Activated naive CD8-positive, alpha-beta T cell treated with anti-CD3 and anti-CD28 coated beads, Interleukin-2, amount 50 U/mL, for 24 hours (primary cell): ENCODE measurements around the gene IGF1R.

Source experiments
- ATAC-seq: fragments of 150-1000 bp; cut with Tn5 transposase; one replicate; pipeline ENCODE4 v1.10.0; 2021
- DNase-seq: peaks from one replicate; pipeline ENCODE4 v3.0.0; 2021
- H3K27ac Mint-ChIP-seq: one replicate; pipeline ENCODE4 v1.8.0; 2021; ENCODE audit warnings: mild to moderate bottlenecking, mixed read lengths
- H3K27me3 Mint-ChIP-seq: one replicate; pipeline ENCODE4 v1.8.0; 2021; ENCODE audit warnings: mixed read lengths
- H3K36me3 Mint-ChIP-seq: one replicate; pipeline ENCODE4 v1.8.0; 2021; ENCODE audit warnings: low read depth, mixed read lengths
- H3K4me1 Mint-ChIP-seq: one replicate; pipeline ENCODE4 v1.8.0; 2021; ENCODE audit warnings: mixed read lengths
- H3K4me3 Mint-ChIP-seq: one replicate; pipeline ENCODE4 v1.8.0; 2021; ENCODE audit warnings: mild to moderate bottlenecking, moderate library complexity, mixed read lengths
- H3K9me3 Mint-ChIP-seq: one replicate; pipeline ENCODE4 v1.8.0; 2021; ENCODE audit warnings: mixed read lengths

IGF1R gene

DNA sequence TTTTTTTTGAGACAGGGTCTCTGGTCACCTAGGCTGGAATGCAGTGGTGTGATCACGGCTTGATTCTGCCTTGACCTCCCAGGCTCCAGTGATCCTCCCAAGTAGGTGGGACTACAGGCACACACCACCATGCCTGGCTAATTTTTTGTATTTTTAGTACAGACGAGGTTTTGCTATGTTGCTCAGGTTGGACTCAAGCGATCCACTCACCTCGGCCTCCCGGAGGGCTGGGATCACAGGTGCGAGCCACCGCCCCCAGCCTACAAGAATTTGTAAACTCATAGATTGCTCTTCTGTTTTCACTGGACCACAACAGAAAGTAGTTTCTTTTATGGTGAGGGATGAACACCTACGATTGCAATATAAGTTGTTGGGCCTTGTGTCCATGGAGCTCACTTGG, 7.4 kb downstream of the IGF1R start:
- Mint-ChIP-seq H3K27me3 (peaks cover 24% of the 10 kb centered on the region), H3K4me1 (peaks cover 39% of the 10 kb centered on the region)
- DNase-seq = no peak

DNA sequence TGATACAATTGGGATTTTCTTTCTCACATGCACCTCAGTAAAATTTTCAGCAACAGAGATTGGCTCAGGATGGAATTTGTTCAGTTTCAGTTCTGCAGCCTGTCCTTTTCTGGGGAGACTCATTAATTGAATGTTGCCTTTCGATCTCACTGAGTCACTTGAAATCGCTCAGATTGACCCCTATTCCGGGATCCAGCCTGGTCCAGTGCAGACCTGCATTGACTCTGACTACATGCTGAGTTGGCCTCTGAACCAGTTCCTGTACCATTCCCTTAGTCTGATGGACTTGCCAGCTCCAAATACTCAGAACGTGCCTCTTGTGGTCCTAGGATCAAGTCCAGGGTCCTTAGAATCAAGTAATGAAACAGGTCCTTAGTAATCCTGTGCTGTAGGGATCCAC, 9.4 kb downstream of the IGF1R start:
- no peaks in the 10 kb centered on the region for H3K9me3 Mint-ChIP-seq
- peaks cover 8% of the 10 kb centered on the region for H3K27me3 Mint-ChIP-seq

More for the DNA sequence above, 7.4 kb downstream of the IGF1R start:
- Mint-ChIP-seq H3K4me3 (no peak overlapping the region), H3K9me3 (no peaks in the 10 kb centered on the region), H3K27ac (no peak overlapping the region), H3K36me3 (peaks cover 3% of the 10 kb centered on the region)
- ATAC-seq = no peak

DNA sequence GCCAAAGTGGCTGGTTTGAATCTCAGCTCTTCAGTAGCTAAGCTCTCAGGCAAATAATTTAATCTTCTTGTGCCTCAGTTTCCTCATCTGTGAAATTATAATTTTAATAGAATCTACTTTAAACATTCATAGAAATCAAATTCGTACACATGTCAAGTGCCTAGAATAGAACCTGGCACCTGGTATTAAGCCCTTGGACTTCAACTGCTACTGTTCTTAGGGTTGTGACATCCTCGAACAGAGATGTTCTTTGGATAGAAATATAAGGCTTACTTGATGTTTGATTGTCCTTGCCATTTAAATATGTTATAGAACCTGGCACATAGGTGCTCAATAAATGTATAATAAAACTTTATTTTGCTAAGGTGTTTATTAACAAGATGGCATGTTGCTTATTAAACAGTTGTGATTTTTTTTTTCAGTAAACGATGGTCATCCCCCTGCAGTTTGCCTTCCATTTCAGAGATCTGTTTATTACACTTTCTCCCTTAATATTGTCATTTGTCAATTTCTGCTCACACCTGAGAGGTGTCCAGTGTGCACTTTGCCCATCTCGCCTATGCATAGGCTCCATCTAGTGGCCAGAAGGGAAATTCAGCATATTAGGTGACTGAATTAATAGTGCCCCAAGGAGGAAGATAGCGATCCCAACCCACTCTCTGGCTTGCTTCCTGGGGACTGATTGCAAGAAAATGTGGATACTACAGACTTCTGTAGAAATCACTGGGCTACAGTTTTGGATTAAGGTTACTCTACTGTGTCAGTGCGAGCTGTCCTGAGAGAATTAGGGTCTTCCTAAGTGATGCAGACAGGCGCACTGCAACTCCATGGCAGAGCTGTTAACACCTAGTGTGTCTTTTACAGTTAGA, 10.7 kb downstream of the IGF1R start:
- DNase-seq (peak; percentile 27), ATAC-seq (peak; percentile 65)
- Mint-ChIP-seq H3K4me1 (peaks cover 18% of the 10 kb centered on the region), H3K27ac (no peak overlapping the region), H3K36me3 (no peaks in the 10 kb centered on the region), H3K27me3 (peaks cover 3% of the 10 kb centered on the region), H3K9me3 (no peaks in the 10 kb centered on the region), H3K4me3 (no peak overlapping the region)

More for the DNA sequence above, 9.4 kb downstream of the IGF1R start:
- no peak for ATAC-seq
- no peak overlapping the region for H3K27ac Mint-ChIP-seq
- no peak overlapping the region for H3K4me3 Mint-ChIP-seq
- H3K36me3 Mint-ChIP-seq = no peaks in the 10 kb centered on the region
- no peak for DNase-seq
- peaks cover 22% of the 10 kb centered on the region for H3K4me1 Mint-ChIP-seq

DNA sequence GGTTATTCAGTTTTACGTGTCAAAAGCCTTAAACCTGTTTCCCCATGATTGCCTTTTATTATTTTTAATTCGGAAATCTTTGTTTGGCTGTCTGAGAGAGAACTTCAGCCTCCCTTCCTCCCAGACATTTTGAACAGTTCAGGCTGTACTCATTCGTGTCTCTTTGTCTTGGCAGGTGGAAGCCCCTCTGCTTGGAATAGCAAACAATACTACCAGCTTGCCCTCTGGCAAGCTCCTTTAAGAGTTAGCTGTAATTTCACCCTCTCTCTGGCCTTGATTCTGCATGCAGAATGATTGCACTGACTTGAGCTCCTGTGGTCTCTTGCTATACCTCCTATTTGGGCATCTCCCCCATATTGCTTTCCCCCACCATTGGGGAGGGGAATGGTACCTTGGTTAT, 11.7 kb downstream of the IGF1R start:
- Mint-ChIP-seq H3K4me1 (peaks cover 18% of the 10 kb centered on the region), H3K36me3 (no peaks in the 10 kb centered on the region), H3K27me3 (peaks cover 3% of the 10 kb centered on the region), H3K27ac (no peak overlapping the region), H3K4me3 (no peak overlapping the region), H3K9me3 (no peaks in the 10 kb centered on the region)
- DNase-seq (no peak), ATAC-seq (no peak)

DNA sequence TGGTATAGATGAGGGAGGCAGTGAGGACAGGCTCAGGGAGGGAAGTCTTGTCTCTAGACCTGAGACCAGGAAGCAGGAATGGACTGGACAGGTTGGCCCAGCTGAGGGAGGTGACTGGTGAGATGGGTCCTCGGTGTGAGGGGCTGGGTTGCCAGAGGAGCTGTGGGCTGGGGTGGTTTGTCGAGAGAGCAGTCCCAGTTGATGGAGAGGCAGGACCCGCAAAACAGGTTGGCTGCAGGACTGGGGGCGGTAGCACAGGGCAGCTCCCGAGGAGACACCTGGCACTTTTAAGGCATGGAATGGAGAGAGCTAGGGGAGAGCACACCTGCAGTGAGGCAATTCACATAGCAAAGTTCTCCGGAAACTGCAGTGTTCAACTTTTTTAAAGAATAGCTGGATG, 14.7 kb downstream of the IGF1R start:
- H3K9me3 Mint-ChIP-seq = no peaks in the 10 kb centered on the region
- ATAC-seq (no peak), DNase-seq (no peak)
- H3K4me1 Mint-ChIP-seq = peaks cover 21% of the 10 kb centered on the region
- H3K4me3 Mint-ChIP-seq = no peak overlapping the region
- no peak overlapping the region for H3K27ac Mint-ChIP-seq
- H3K36me3 Mint-ChIP-seq = no peaks in the 10 kb centered on the region
- H3K27me3 Mint-ChIP-seq = peaks cover 2% of the 10 kb centered on the region

DNA sequence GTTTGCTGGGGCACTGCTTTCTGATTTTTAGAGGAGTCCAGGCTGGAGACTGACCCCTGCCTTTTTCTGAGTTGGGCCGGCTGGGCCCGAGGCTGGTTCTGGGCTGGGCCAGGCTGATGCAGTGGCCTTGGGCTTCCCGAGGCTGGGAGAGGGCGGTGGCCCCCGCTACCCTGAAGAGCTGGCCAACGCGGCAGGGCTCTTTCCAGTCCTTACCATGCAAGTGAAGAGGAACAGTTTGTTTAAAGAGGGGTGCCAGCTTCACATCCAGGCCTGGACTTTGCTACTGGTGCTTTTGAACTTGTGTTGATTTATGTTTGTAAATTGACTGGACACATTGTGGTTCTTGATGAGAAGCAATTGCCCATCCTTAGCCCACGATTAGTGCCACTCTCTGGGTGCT, 15.3 kb downstream of the IGF1R start:
- Mint-ChIP-seq H3K27me3 (peaks cover 2% of the 10 kb centered on the region), H3K36me3 (no peaks in the 10 kb centered on the region), H3K9me3 (no peaks in the 10 kb centered on the region), H3K4me1 (peaks cover 24% of the 10 kb centered on the region), H3K4me3 (no peak overlapping the region), H3K27ac (no peak overlapping the region)
- DNase-seq (no peak), ATAC-seq (no peak)

DNA sequence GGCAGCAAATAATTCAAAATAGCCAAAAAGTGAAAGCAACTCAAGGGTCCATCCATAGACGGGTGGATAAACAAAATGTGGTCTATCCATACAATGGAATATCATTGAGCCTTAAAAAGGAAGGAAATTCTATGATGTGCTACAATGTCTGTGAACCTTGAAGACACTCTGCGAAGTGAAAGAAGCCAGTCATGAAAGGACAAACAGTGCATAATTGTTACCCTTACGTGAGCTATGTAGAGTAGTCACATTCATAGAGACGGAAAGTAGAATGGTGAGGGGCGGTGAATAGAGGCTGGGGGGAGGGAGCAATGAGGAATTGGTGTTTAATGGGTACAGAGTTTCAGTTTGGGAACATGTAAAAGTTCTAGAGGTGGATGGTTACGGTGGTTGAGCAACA, 18.1 kb downstream of the IGF1R start:
- Mint-ChIP-seq H3K27ac (no peak overlapping the region), H3K4me3 (no peak overlapping the region), H3K4me1 (peaks cover 41% of the 10 kb centered on the region), H3K9me3 (no peaks in the 10 kb centered on the region), H3K27me3 (no peaks in the 10 kb centered on the region), H3K36me3 (no peaks in the 10 kb centered on the region)
- no peak for DNase-seq
- ATAC-seq = no peak

DNA sequence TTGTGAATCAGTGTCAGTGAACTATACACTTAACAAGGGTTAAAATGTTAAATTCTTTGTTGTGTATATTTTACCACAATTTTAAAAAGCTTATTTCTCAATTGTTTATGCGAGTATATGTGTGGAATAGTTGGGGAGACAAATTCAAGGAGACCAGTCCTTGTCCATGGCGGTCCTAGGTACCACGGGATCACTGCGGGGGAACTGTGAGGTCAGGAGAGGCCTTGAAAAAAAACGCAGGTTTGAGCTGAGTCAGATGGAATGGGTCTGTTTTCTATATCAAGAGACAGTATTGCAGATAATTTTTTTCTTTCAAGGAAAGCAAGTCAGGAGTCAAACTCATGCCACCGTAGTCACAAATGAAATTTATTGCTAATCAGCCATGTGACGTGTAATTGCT, 18.5 kb downstream of the IGF1R start:
- no peak for DNase-seq
- Mint-ChIP-seq H3K27ac (no peak overlapping the region), H3K4me3 (no peak overlapping the region), H3K4me1 (peaks cover 43% of the 10 kb centered on the region), H3K27me3 (no peaks in the 10 kb centered on the region), H3K9me3 (no peaks in the 10 kb centered on the region), H3K36me3 (no peaks in the 10 kb centered on the region)
- no peak for ATAC-seq

DNA sequence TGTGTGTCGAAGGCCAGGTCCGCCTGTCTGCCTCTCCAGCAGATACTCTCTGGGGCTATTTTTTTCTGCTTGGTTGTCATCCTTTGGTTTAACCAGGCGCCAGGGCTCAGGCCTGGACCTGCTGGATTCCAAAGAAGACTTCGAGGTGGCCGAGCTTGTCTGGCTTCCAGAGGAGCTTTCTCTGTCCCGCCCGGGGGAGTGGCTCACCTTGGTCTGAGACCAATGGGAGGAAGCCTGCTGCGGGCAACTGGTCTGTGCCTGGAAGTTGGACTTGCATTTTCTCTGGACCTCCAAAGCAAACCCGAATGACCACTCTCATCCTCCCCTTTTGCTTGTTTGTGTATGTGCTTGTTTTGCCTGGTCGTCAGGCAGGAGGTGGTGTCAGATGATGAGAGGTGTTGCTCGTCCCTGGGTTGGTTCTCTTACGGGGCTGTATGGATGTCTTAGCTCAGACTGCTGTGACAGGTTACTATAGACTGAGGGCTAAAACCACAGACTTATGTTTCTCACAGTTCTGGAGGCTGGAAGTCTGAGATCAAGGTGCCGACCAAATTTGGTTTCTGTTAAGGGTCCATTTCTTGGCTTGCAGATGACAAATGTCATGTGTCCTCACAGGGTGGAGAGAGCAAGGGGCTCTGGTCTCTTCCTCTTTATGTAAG, 19.3 kb downstream of the IGF1R start:
- DNase-seq = no peak
- no peaks in the 10 kb centered on the region for H3K27me3 Mint-ChIP-seq
- no peaks in the 10 kb centered on the region for H3K9me3 Mint-ChIP-seq
- H3K36me3 Mint-ChIP-seq = no peaks in the 10 kb centered on the region
- no peak for ATAC-seq
- no peak overlapping the region for H3K4me3 Mint-ChIP-seq
- no peak overlapping the region for H3K27ac Mint-ChIP-seq
- peaks cover 42% of the 10 kb centered on the region for H3K4me1 Mint-ChIP-seq

DNA sequence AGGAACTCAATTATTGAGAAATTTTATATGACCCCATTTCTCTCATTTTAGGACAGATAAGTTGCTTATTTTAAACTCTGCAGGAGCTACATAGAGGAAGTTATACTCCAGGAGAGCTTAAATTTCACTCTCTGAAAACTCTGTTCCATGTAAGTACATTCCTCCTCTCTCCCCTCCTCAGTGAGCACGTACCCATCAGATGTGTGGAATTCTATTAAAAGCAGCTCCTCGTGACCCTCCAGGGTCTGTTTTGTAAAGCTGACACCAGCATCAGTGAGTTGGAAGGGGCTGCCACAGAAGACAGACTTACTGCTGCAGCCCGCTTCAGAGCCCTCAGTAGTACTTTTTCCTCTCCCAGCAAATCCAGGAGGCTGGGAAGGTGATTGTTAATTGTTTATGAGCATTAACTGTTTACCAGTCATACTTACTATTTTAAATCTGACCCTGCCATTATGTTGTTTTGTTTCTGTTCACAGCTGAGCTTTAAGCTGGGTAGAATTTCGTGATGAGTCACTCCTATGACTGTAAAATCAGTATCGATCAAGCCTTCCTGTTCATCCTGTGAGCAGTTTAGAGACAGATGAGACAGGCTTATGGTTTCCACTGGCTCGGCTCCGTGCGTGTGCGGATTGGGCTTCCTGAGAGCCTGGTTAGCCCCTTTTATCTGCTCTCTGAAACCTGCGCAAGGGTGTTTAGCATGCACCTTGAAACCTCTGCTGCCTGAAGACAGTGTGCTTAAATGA, 20.4 kb downstream of the IGF1R start:
- no peaks in the 10 kb centered on the region for H3K27me3 Mint-ChIP-seq
- H3K9me3 Mint-ChIP-seq = no peaks in the 10 kb centered on the region
- no peaks in the 10 kb centered on the region for H3K36me3 Mint-ChIP-seq
- H3K4me1 Mint-ChIP-seq = peaks cover 43% of the 10 kb centered on the region
- DNase-seq (peak; percentile 8), ATAC-seq (peak; percentile 97)
- peak overlapping the region; percentile 48 for H3K27ac Mint-ChIP-seq
- H3K4me3 Mint-ChIP-seq = no peak overlapping the region

DNA sequence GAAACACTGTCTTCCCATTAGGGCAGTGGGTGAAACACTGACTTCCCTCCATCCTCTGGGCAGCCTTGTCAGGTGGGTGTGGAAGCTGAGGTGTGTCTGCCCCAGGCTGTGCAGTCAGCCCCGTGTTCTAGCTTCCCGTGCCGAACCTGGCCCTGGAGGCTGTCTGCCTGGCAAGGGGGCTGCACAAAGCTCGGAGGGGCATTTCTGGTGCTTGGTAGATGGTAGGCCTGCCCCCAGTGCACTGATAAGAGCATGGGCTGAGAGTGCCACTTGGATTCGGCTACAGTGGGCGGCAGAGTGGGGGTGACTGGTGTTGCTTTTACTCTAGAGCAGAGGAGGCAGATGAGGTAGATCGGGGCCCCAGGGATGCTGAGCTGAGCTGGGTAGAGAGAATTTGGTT, 21.3 kb downstream of the IGF1R start:
- H3K27me3 Mint-ChIP-seq = no peaks in the 10 kb centered on the region

DNA sequence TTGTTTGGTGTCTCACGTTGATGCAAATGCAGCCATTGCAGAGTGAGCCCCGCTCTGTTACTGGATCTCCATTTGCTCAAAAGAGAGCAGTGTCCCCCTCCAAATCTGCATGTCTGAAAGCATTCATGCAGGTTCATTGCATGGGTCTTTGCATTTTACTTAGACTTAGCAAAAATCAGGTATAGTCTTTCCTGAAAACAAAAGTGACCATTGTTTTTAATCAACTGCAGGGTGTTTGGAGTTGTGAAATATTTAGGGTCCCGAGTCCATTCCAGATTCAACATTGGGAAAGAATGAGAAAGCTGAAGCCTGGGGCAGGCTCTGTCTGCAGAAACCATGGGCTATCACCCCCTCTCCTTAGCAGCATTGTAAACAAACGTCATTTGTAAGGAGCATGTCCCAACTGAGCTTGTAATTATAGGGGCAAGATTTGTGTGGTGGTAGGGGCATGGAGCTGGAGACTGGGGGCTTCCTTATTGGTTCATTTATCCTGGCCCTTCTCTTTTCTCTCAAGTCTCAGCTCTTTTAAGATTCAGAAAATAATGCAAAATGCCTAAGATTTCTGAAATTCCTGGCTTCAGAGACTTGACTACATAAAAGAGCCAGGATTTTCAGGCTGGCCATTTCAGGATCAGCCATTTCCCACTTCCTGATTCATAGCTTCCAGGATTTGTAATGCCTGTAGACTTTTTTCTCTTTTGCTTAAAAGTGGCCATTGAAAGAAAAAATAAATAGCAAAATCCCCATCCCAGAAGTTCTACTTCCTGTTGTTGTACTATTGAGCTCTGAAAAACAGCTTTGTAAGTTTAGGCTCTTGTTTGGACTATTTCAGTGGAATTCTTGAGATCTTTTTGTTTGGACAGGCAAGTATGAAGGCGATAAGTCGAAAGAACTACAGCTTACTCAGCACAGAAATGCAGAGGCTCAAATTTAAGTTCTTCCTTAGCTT, 23.0 kb downstream of the IGF1R start:
- Mint-ChIP-seq H3K9me3 (no peaks in the 10 kb centered on the region), H3K27ac (no peak overlapping the region), H3K4me1 (peaks cover 40% of the 10 kb centered on the region), H3K4me3 (no peak overlapping the region), H3K27me3 (no peaks in the 10 kb centered on the region), H3K36me3 (no peaks in the 10 kb centered on the region)
- no peak for ATAC-seq
- no peak for DNase-seq

More for the DNA sequence above, 21.3 kb downstream of the IGF1R start:
- Mint-ChIP-seq H3K36me3 (no peaks in the 10 kb centered on the region), H3K4me3 (no peak overlapping the region), H3K9me3 (no peaks in the 10 kb centered on the region), H3K4me1 (peaks cover 43% of the 10 kb centered on the region), H3K27ac (no peak overlapping the region)
- DNase-seq (no peak), ATAC-seq (no peak)

DNA sequence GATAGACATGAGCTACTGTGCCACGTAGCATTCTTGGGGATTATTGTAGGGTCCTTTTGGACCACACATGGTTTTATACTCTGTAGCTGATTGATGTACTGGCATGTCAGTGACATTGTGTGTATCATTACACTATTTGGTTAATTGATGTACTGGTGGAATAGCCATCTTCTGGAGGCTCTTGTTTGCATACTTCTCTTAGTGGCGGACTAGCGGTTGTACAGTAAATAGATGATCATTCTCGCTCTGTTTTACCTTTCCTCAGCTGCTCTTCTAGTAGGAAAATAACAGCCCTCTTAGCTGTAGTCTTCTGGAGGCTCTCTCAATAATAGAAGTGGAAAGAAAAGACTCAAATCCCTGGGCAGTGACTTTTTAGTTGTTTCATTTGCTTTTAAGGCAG, 24.8 kb downstream of the IGF1R start:
- Mint-ChIP-seq H3K36me3 (peaks cover 2% of the 10 kb centered on the region), H3K4me3 (no peak overlapping the region), H3K4me1 (peaks cover 32% of the 10 kb centered on the region), H3K27ac (no peak overlapping the region), H3K9me3 (no peaks in the 10 kb centered on the region), H3K27me3 (no peaks in the 10 kb centered on the region)
- no peak for DNase-seq
- no peak for ATAC-seq

DNA sequence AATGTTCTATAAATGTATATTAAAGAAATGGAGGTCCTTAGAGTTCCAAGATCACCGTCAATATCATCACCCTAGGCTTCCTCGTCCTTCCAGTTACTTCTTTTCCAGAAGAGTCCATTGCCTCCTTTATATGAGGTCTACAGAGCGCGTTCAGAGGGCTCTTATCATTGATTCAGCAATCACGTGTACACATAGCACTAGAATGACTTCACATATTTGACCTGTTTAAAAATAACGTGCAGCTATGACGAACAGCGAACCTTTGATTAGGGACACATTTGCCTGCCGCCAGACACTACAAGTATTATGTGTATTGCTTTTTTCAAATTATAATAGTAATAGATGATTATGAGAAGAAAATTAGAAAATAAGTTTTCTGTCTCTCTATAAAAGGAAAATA, 26.0 kb downstream of the IGF1R start:
- H3K9me3 Mint-ChIP-seq = no peaks in the 10 kb centered on the region
- no peak for ATAC-seq
- H3K4me1 Mint-ChIP-seq = peaks cover 24% of the 10 kb centered on the region
- no peak for DNase-seq
- H3K4me3 Mint-ChIP-seq = no peak overlapping the region
- H3K27ac Mint-ChIP-seq = no peak overlapping the region
- peaks cover 2% of the 10 kb centered on the region for H3K36me3 Mint-ChIP-seq
- H3K27me3 Mint-ChIP-seq = no peaks in the 10 kb centered on the region
